Ishikawa (cell line): ENCODE results near the gene SLC11A1.

ENCODE experiments used
- TAF1 ChIP-seq: IDR thresholded peaks from 2 replicates; pipeline ENCODE4 v1.6.1; 2012; ENCODE audit warnings: low read depth, mild to moderate bottlenecking
- YY1 ChIP-seq: IDR thresholded peaks from 2 replicates; pipeline ENCODE4 v1.6.1; 2012; ENCODE audit warnings: low read depth
- ZBTB7A ChIP-seq: IDR thresholded peaks from 2 replicates; pipeline ENCODE4 v1.6.1; 2012; ENCODE audit warnings: low read depth
- TF ChIP-seq, protein P1 (sequence below): IDR thresholded peaks from 2 replicates; pipeline ENCODE4 v1.6.1; 2012
- TF ChIP-seq, protein P2 (sequence below): IDR thresholded peaks from 2 replicates; pipeline ENCODE4 v1.6.1; 2012; ENCODE audit warnings: low read depth, mild to moderate bottlenecking

DNA sequence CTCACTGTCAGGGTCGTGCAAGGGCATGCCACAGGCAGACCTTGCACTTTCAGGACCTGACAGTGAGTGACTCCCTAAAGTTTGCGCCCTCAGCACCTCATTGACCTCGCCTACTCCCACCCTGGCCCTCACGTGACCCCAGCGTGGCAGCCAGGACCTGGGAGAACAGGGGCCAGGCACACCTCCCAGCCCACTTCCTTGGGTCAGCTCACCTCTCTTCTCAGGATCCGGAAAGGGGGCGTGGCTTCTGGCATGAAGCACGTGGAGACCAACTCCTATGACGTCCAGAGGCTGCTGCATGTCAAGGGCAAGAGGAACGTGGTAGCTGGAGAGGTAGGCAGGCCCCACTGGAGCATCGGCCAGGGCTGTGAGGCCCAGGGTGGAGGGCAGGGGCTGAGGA, 45.7 kb downstream of the SLC11A1 start:
- TF ChIP-seq, protein P1, sequence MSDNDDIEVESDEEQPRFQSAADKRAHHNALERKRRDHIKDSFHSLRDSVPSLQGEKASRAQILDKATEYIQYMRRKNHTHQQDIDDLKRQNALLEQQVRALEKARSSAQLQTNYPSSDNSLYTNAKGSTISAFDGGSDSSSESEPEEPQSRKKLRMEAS, result no peak
- TF ChIP-seq ZBTB7A, result no peak
- TF ChIP-seq TAF1, result no peak
- no peak for TF ChIP-seq YY1
- TF ChIP-seq, protein P2, sequence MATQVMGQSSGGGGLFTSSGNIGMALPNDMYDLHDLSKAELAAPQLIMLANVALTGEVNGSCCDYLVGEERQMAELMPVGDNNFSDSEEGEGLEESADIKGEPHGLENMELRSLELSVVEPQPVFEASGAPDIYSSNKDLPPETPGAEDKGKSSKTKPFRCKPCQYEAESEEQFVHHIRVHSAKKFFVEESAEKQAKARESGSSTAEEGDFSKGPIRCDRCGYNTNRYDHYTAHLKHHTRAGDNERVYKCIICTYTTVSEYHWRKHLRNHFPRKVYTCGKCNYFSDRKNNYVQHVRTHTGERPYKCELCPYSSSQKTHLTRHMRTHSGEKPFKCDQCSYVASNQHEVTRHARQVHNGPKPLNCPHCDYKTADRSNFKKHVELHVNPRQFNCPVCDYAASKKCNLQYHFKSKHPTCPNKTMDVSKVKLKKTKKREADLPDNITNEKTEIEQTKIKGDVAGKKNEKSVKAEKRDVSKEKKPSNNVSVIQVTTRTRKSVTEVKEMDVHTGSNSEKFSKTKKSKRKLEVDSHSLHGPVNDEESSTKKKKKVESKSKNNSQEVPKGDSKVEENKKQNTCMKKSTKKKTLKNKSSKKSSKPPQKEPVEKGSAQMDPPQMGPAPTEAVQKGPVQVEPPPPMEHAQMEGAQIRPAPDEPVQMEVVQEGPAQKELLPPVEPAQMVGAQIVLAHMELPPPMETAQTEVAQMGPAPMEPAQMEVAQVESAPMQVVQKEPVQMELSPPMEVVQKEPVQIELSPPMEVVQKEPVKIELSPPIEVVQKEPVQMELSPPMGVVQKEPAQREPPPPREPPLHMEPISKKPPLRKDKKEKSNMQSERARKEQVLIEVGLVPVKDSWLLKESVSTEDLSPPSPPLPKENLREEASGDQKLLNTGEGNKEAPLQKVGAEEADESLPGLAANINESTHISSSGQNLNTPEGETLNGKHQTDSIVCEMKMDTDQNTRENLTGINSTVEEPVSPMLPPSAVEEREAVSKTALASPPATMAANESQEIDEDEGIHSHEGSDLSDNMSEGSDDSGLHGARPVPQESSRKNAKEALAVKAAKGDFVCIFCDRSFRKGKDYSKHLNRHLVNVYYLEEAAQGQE, result no peak
